NCI-H748 treated with DMSO at 0.1 percent for 48 hours (cell line): Measurements from ENCODE around the gene ADRA2B.
"Not testable (repeated sequence)": the region's sequence is repeated elsewhere in the genome, so short reads cannot be mapped to it uniquely, and the experiment has no call there.

Experiments
- DNase-seq: peaks from one replicate; lab custom pipeline; 2025; lab: John Stamatoyannopoulos, UW

The ADRA2B gene

GRCh38 chr2:96067902-96068581 is 48.3 kb downstream of the ADRA2B start:
- not testable (repeated sequence) for DNase-seq

- DNase-seq: not testable (repeated sequence)
These were observed 49.2 kb downstream of the ADRA2B start for GRCh38 chr2:96067098-96067660.

GRCh38 chr2:96066511-96066910 is 49.9 kb downstream of the ADRA2B start:
- DNase-seq: not testable (repeated sequence)

GRCh38 chr2:96065954-96066353 is 50.4 kb downstream of the ADRA2B start:
- not testable (repeated sequence) for DNase-seq

GRCh38 chr2:96065381-96065930 is 50.9 kb downstream of the ADRA2B start:
- DNase-seq: no peak

- DNase-seq: not testable (repeated sequence)
These were observed 51.6 kb downstream of the ADRA2B start for GRCh38 chr2:96064760-96065159.

GRCh38 chr2:96064047-96064675 is 52.2 kb downstream of the ADRA2B start:
- DNase-seq: not testable (repeated sequence)

GRCh38 chr2:96063116-96063899 is 53.1 kb downstream of the ADRA2B start:
- not testable (repeated sequence) for DNase-seq
